Transverse colon (tissue), 4 donors: ENCODE data around the gene CAMTA1. TPM values are rescaled to one million over a fixed set of nuclear protein-coding genes. Genes with fewer than 3 reads are reported as not detected.
"Not testable (repeated sequence)": the region's sequence is repeated elsewhere in the genome, so short reads cannot be mapped to it uniquely, and the experiment has no call there.

Source experiments
- DNase-seq: peaks from one replicate; pipeline ENCODE4 v3.0.0-alpha.2; 2019
- H3K27ac ChIP-seq, 4 donors: fragments of 200-600 bp; sonication (generic); 2 replicates each; pipeline ENCODE4 v1.5.1; 2016 to 2018; ENCODE audit warnings: inconsistent platforms in 4 of 4
- H3K27me3 ChIP-seq: fragments of 200-600 bp; sonication (generic); 2 replicates; pipeline ENCODE4 v1.5.1; 2017; ENCODE audit warnings: inconsistent platforms
- H3K36me3 ChIP-seq, 4 donors: fragments of 200-600 bp; sonication (generic); 2 replicates each; pipeline ENCODE4 v1.5.1; 2017 to 2019; ENCODE audit warnings: inconsistent platforms in 4 of 4
- H3K4me1 ChIP-seq, 4 donors: fragments of 200-600 bp; sonication (generic); 2 replicates each; pipeline ENCODE4 v1.5.1; 2017 to 2020; ENCODE audit warnings: inconsistent platforms in 4 of 4
- H3K4me3 ChIP-seq, 4 donors: fragments of 200-600 bp; sonication (generic); 1 replicate in 1 of 4; 2 replicates in 3 of 4; pipeline versions ENCODE4 v1.5.1 to v1.6.1; 2017 to 2019; ENCODE audit warnings: inconsistent platforms in 4 of 4
- H3K9me3 ChIP-seq, 2 donors: fragments of 200-600 bp; sonication (generic); 2 replicates each; pipeline ENCODE4 v1.5.1; 2017 to 2019; ENCODE audit warnings: inconsistent platforms in 2 of 2
- EP300 ChIP-seq: sonication (generic); formaldehyde crosslinking; IDR thresholded peaks from one replicate; pipeline ENCODE4 v1.6.1; 2017; ENCODE audit warnings: antibody characterized with exemption, low read depth
- POLR2A ChIP-seq: fragments of 450-650 bp; IDR thresholded peaks from one replicate; pipeline ENCODE4 v1.6.1; 2016; ENCODE audit warnings: antibody characterized with exemption, mild to moderate bottlenecking, moderate library complexity
- POLR2AphosphoS5 ChIP-seq, 3 donors: sonication (generic); formaldehyde crosslinking; IDR thresholded peaks; one replicate each; pipeline ENCODE4 v1.6.1; 2016; ENCODE audit warnings: antibody characterized with exemption in 3 of 3
- WGBS, 2 donors: methylation state at CpG; one replicate each; pipeline ENCODE4 v1.1.5; 2018; ENCODE audit warnings: low coverage in 1 of 2; 5-methylcytosine and 5-hydroxymethylcytosine counted together
- in situ Hi-C, 4 donors: fragments of 200-750 bp; cut with MboI; loops; one replicate each; pipeline versions ENCODE4 v1.15.0 to v1.15.1; 2017; ENCODE audit warnings: low sequenced_read_pairs in 3 of 4, low pct_ligation_motif_present in 1 of 4, low pct_unique_long_range_greater_than_20kb in 1 of 4
- intact Hi-C: fragments of 100-400 bp; cut with DNase I; formaldehyde crosslinking; loops from one replicate; pipeline ENCODE4 v1.15.1; 2023; ENCODE audit warnings: low total_unique reads
- total RNA-seq, 4 donors: library from RNA; depleted of rRNA; stranded (reverse); fragments of >200 nt; gene quantifications; one replicate each; pipeline ENCODE4 v1.1.0, GENCODE V29; 2016
- TF ChIP-seq, protein P1 (sequence below), 5 experiments: fragments of 200-600 bp in 3 of 5; fragments of 450-650 bp in 2 of 5; sonication (generic) in 3 of 5; IDR thresholded peaks; 1 replicate in 2 of 5; 2 replicates in 3 of 5; pipeline ENCODE4 v1.5.1; 2016 to 2017; ENCODE audit warnings: antibody characterized with exemption in 5 of 5, inconsistent platforms in 3 of 5, mild to moderate bottlenecking in 2 of 5, moderate library complexity in 1 of 5

CAMTA1 gene
- total RNA-seq, 4 donors from 2014 or later: 93.8 to 268 (median 130) TPM

DNA sequence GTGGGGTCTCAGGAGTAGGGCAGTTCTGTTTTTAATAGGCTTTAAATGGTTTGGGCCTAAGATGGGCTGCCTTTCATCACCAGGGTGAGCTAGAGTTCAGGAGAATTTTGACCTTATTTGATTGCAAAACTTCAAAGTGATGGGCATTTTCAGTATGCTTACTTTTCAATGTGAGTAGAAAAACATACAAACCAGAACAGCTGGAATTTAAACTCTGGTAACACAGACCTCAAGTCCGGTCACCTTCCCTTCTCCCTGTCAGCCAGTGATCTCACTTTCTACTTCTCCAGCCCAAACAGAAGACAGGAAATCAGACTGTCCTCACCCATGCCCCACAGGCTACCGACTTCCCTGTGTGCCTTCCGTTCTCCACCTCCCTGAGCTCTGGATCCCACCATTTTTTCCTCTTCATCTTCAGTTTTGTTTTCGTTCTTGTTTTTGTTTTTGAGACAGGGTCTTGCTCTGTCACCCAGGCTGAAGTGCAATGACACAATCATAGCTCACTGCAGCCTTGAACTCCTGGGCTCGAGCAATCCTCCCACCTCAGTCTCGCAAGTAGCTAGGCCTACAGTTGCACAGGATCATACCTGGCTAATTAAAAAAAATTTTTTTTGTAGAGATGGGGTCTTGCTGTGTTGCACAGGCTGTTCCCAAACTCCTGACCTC, 374.0 kb downstream of the CAMTA1 start:
- Histone ChIP-seq H3K4me3 (no peak overlapping the region), H3K9me3 (no peaks in the 10 kb centered on the region), H3K36me3 (no peaks in the 10 kb centered on the region), H3K27ac (no peak overlapping the region), H3K27me3 (no peaks in the 10 kb centered on the region), H3K4me1 (no peaks in the 10 kb centered on the region)
- WGBS, 2 donors: 74 to 80% methylated on average over 3 to 6 of the region's 6 CpGs
- TF ChIP-seq POLR2A: no peak
- TF ChIP-seq, protein P1, sequence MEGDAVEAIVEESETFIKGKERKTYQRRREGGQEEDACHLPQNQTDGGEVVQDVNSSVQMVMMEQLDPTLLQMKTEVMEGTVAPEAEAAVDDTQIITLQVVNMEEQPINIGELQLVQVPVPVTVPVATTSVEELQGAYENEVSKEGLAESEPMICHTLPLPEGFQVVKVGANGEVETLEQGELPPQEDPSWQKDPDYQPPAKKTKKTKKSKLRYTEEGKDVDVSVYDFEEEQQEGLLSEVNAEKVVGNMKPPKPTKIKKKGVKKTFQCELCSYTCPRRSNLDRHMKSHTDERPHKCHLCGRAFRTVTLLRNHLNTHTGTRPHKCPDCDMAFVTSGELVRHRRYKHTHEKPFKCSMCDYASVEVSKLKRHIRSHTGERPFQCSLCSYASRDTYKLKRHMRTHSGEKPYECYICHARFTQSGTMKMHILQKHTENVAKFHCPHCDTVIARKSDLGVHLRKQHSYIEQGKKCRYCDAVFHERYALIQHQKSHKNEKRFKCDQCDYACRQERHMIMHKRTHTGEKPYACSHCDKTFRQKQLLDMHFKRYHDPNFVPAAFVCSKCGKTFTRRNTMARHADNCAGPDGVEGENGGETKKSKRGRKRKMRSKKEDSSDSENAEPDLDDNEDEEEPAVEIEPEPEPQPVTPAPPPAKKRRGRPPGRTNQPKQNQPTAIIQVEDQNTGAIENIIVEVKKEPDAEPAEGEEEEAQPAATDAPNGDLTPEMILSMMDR (IDR thresholded peaks at IDR 0.05): no peak
- TF ChIP-seq POLR2AphosphoS5 (IDR thresholded peaks at IDR 0.05): no peak
- TF ChIP-seq EP300: no peak
- intact Hi-C loops (no loop called here), in situ Hi-C loops (no loop called here)
- no peak for DNase-seq

DNA sequence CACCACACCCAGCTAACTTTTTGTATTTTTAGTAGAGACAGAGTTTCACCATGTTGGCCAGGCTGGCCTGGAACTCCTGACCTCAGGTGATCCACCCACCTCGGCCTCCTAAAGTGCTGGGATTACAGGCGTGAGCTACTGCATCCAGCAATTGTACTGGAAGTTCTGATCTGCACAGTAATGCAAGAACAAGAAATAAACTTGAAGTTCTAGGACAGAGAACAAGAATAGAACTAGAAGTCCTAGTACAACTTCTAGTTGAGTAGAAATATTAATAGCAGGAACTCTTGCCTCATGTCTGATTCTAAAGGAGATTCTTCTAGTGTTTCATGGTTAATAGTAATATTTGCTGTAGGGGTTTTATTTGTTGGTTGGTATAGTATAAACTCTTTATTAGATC, 383.3 kb downstream of the CAMTA1 start:
- H3K4me1 ChIP-seq, in situ Hi-C loops, H3K27ac ChIP-seq, DNase-seq, H3K36me3 ChIP-seq, H3K27me3 ChIP-seq, H3K4me3 ChIP-seq, intact Hi-C loops, H3K9me3 ChIP-seq: not testable (repeated sequence)
- 85% methylated on average over 2 of the region's 2 CpGs; no CpG with 5 or more reads in 1 of the 2 donors for WGBS, 2 donors

DNA sequence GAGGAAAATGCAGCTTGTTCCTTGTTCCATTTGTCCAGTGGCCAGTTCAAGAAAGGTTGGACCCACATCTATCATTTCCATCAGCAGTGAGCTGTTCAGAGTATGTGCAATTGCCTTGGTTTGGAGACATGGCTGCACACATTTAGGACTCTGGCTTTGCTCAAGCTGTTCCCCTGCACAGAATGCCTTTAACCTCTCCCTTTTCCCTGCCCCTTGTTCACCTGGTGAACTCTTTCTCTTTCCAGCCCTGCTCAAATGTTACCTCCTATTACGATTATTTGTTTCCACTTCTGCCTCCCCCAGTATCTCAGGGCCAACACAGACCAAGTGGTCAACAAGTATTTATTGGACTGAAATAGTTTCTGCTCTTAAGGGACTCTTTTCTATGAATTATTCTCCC, 385.9 kb downstream of the CAMTA1 start:
- no peaks in the 10 kb centered on the region for H3K27me3 ChIP-seq
- H3K36me3 ChIP-seq: no peaks in the 10 kb centered on the region
- TF ChIP-seq POLR2AphosphoS5 (IDR thresholded peaks at IDR 0.05): no peak
- TF ChIP-seq EP300: no peak
- TF ChIP-seq, protein P1 (IDR thresholded peaks at IDR 0.05): no peak
- TF ChIP-seq POLR2A: no peak
- H3K27ac ChIP-seq: no peak overlapping the region
- no peaks in the 10 kb centered on the region for H3K9me3 ChIP-seq
- 66 to 100% methylated on average over 1 of the region's 1 CpG for WGBS, 2 donors
- H3K4me1 ChIP-seq: no peaks in the 10 kb centered on the region
- no peak for DNase-seq
- intact Hi-C loops: no loop called here
- H3K4me3 ChIP-seq: no peak overlapping the region
- in situ Hi-C loops: no loop called here

DNA sequence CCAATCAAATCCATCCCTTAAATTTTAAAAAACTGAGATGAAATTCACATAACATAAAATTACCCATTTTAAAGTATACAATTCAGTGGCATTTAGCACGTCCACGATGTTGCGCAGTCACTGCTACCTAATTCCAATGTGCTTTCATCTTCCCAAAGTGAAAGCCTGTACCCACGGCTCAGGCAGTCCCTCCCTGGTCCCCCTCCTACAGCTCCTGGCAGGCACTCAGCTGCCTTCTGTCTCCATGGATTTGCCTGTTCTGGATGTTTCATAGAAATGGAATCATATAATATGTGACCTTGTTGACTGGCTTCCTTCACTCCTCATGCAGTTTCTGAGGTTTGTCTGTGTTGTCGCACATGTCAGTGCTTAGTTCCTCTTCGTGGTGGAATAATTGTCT, 386.3 kb downstream of the CAMTA1 start:
- Histone ChIP-seq H3K27me3 (no peaks in the 10 kb centered on the region), H3K27ac (no peak overlapping the region), H3K36me3 (no peaks in the 10 kb centered on the region), H3K9me3 (no peaks in the 10 kb centered on the region), H3K4me3 (no peak overlapping the region), H3K4me1 (no peaks in the 10 kb centered on the region)
- TF ChIP-seq POLR2A: no peak
- no peak for TF ChIP-seq POLR2AphosphoS5 (IDR thresholded peaks at IDR 0.05)
- no peak for TF ChIP-seq EP300
- TF ChIP-seq, protein P1 (IDR thresholded peaks at IDR 0.05): no peak
- intact Hi-C loops: no loop called here
- WGBS, 2 donors: 71 to 81% methylated on average over 5 to 6 of the region's 6 CpGs
- in situ Hi-C loops: no loop called here
- no peak for DNase-seq

DNA sequence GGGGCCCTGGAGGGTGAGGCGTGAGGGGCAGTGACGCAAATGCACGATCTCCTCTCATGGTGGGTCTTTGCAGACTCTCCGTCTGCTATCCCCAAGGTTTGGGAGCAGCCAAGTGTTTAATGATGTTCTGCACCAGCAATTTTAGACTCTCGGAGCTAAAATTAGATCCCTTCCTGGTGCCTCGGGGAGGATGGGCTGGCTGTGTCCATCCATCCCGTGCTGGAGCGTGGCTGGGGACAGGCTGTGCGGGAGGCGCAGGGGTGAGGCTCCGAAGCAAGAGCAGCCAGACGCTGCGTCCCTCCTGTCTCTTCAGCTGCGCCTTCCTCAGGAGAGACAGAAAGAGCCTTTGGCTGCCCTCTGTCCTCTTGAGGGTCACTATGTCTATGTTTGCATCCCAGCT, 387.6 kb downstream of the CAMTA1 start:
- Histone ChIP-seq H3K9me3 (no peaks in the 10 kb centered on the region), H3K4me3 (no peak overlapping the region), H3K27ac (no peak overlapping the region), H3K36me3 (no peaks in the 10 kb centered on the region), H3K4me1 (no peaks in the 10 kb centered on the region), H3K27me3 (no peaks in the 10 kb centered on the region)
- WGBS, 2 donors: 20 to 66% methylated on average over 2 to 14 of the region's 14 CpGs
- intact Hi-C loops (no loop called here), in situ Hi-C loops (no loop called here)
- no peak for DNase-seq
- TF ChIP-seq, protein P1 (IDR thresholded peaks at IDR 0.05): no peak
- TF ChIP-seq EP300 (no peak), POLR2A (no peak)
